CD14-positive monocyte (primary cell): Measurements from ENCODE around the gene LARGE2. TPM values are rescaled to one million over a fixed set of nuclear protein-coding genes. Genes with fewer than 3 reads are reported as not detected.

Source experiments
- DNase-seq, 3 donors: peaks; one replicate each; pipeline ENCODE4 v3.0.0-alpha.2; 2011 to 2022
- H2AFZ ChIP-seq: 2 replicates; pipeline ENCODE4 v1.6.0; 2012; ENCODE audit warnings: mild to moderate bottlenecking, low read depth, low read length, inconsistent platforms; ENCODE audit not compliant: insufficient read depth, poor library complexity, severe bottlenecking
- H3K27ac ChIP-seq, 2 donors: 1 replicate in 1 of 2; 2 replicates in 1 of 2; pipeline ENCODE4 v1.5.1; 2012 to 2013; ENCODE audit warnings: low read length in 2 of 2, control low read depth in 1 of 2, inconsistent platforms in 1 of 2, low read depth in 1 of 2, mild to moderate bottlenecking in 1 of 2
- H3K27me3 ChIP-seq, 2 donors: one replicate each; pipeline versions ENCODE4 v1.6.0 to v1.6.1; 2011 to 2013; ENCODE audit warnings: low read length in 2 of 2; ENCODE audit not compliant: control insufficient read depth in 2 of 2, insufficient read depth in 2 of 2
- H3K36me3 ChIP-seq, 2 donors: replicated peaks in 1 of 2; 1 replicate in 1 of 2; 2 replicates in 1 of 2; pipeline versions ENCODE4 v1.5.1 to v1.6.1; 2012 to 2013; ENCODE audit warnings: low read length in 2 of 2, control low read depth in 1 of 2, inconsistent platforms in 1 of 2, mild to moderate bottlenecking in 1 of 2; ENCODE audit not compliant: insufficient read depth in 2 of 2, control insufficient read depth in 1 of 2
- H3K4me1 ChIP-seq, 2 donors: 1 replicate in 1 of 2; 2 replicates in 1 of 2; pipeline versions ENCODE4 v1.5.1 to v1.6.1; 2012 to 2013; ENCODE audit warnings: low read length in 2 of 2, control low read depth in 1 of 2, inconsistent platforms in 1 of 2, mild to moderate bottlenecking in 1 of 2, moderate library complexity in 1 of 2; ENCODE audit not compliant: insufficient read depth in 2 of 2, control insufficient read depth in 1 of 2
- H3K4me2 ChIP-seq: replicated peaks from 2 replicates; pipeline ENCODE3; 2012; ENCODE audit warnings: low read length, moderate library complexity, mild to moderate bottlenecking; ENCODE audit not compliant: poor library complexity, severe bottlenecking; ENCODE audit errors: extremely low read depth
- H3K4me3 ChIP-seq, 3 experiments: fragments of 200-600 bp in 1 of 3; sonication (generic) in 1 of 3; replicated peaks in 1 of 3; 1 replicate in 2 of 3; 2 replicates in 1 of 3; pipeline ENCODE4 v1.5.1; 2011 to 2013; ENCODE audit warnings: low read length in 3 of 3, mild to moderate bottlenecking in 3 of 3, control low read depth in 2 of 3, low read depth in 2 of 3, inconsistent platforms in 1 of 3, moderate library complexity in 1 of 3
- H3K79me2 ChIP-seq: 2 replicates; pipeline ENCODE4 v1.6.0; 2012; ENCODE audit warnings: mild to moderate bottlenecking, control low read depth, inconsistent platforms, low read length, moderate library complexity; ENCODE audit not compliant: insufficient read depth
- H3K9ac ChIP-seq: 2 replicates; pipeline ENCODE4 v1.6.0; 2017; ENCODE audit warnings: low read length, mild to moderate bottlenecking; ENCODE audit not compliant: insufficient read depth, poor library complexity, severe bottlenecking
- H3K9me3 ChIP-seq, 2 donors: replicated peaks in 1 of 2; 1 replicate in 1 of 2; 2 replicates in 1 of 2; pipeline versions ENCODE4 v1.5.1 to v1.6.1; 2012 to 2013; ENCODE audit warnings: low read length in 2 of 2, control low read depth in 1 of 2; ENCODE audit not compliant: control insufficient read depth in 1 of 2, insufficient read depth in 1 of 2
- H4K20me1 ChIP-seq: 2 replicates; pipeline ENCODE4 v1.6.0; 2012; ENCODE audit warnings: mild to moderate bottlenecking, low read length, control low read depth, moderate library complexity; ENCODE audit not compliant: insufficient read depth
- H3K27ac Mint-ChIP-seq, 7 donors: one replicate each; pipeline ENCODE4 v1.8.0; 2020; ENCODE audit warnings: mild to moderate bottlenecking in 7 of 7, mixed read lengths in 7 of 7, moderate library complexity in 6 of 7, inconsistent platforms in 2 of 7
- H3K27me3 Mint-ChIP-seq, 3 donors: one replicate each; pipeline ENCODE4 v1.8.0; 2021 to 2022; ENCODE audit warnings: low read depth in 3 of 3, mild to moderate bottlenecking in 3 of 3, mixed read lengths in 3 of 3, moderate library complexity in 3 of 3, inconsistent platforms in 1 of 3
- H3K36me3 Mint-ChIP-seq, 2 donors: one replicate each; pipeline ENCODE4 v1.8.0; 2020; ENCODE audit warnings: mixed read lengths in 2 of 2, inconsistent platforms in 1 of 2, mild to moderate bottlenecking in 1 of 2
- H3K4me1 Mint-ChIP-seq: one replicate; pipeline ENCODE4 v1.8.0; 2020; ENCODE audit warnings: mild to moderate bottlenecking, mixed read lengths
- H3K4me3 Mint-ChIP-seq, 2 donors: one replicate each; pipeline ENCODE4 v1.8.0; 2020; ENCODE audit warnings: mild to moderate bottlenecking in 2 of 2, mixed read lengths in 2 of 2, moderate library complexity in 1 of 2
- H3K9me3 Mint-ChIP-seq, 7 donors: one replicate each; pipeline ENCODE4 v1.8.0; 2020 to 2022; ENCODE audit warnings: mixed read lengths in 7 of 7, mild to moderate bottlenecking in 6 of 7, moderate library complexity in 6 of 7, inconsistent platforms in 2 of 7
- WGBS: methylation state at CpG from one replicate; pipeline ENCODE4 v1.1.5; 2013; ENCODE audit warnings: missing lambda C conversion rate; ENCODE audit not compliant: insufficient coverage; 5-methylcytosine and 5-hydroxymethylcytosine counted together
- intact Hi-C, 2 donors: fragments of 100-400 bp; cut with micrococcal nuclease; formaldehyde crosslinking; loops; one replicate each; pipeline versions ENCODE4 v1.15.0 to v1.15.1; 2023
- polyA plus RNA-seq, 3 donors: library from polyadenylated mRNA; depleted of rRNA in 1 of 3; unstranded in 2 of 3; stranded (reverse) in 1 of 3; fragments of 300-500 nt in 2 of 3; fragments of >200 nt in 1 of 3; fragmentation: Illumina TruSeq in 2 of 3; gene quantifications; 1 replicate in 2 of 3; 2 replicates in 1 of 3; pipeline ENCODE4 v1.2.3, GENCODE V29; 2012 to 2021
- TF ChIP-seq, protein P1 (sequence below): fragments of 200-600 bp; IDR thresholded peaks from one replicate; pipeline ENCODE4 v1.8.0; 2022; ENCODE audit warnings: antibody characterized with exemption, mild to moderate bottlenecking

LARGE2 gene
- polyA plus RNA-seq, 3 donors: 0.12 TPM; not detected in 2

DNA sequence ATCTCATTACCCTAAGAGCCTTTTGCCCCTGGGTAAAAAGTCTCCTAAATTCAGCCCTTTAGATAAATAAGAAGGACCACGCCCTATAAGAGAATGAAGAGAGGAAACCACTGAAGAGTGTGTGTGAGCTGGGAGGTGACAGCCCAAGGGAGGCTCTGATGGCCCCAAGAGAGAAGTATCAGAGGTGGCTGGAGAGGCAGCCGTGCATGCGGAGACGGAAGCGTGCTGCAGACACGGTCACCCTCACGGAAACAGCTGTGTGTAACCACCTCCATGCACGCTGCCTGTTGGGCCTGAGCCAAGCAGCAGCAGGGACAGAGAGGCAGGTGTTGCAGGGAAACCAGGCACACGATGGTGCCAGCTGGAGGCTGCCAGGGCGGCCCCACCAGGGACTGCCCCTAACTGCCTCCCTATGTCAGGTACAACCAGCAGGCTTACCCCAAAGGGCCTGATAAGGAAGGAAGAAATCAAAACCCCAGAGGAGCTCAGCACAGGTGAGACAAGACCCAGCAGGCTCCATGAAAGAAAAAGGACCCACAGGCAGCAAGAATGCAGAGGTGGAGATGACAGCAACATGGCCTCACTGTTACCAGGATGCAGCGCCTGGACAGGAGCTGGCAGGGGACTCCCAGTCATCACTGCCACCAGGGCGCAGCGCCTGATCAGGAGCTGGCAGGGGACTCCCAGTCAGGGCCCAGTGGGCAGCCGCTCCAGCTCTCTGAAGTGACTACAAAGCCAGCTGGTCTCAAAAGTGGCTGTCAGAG lies 7.8 kb downstream of the LARGE2 start:
- intact Hi-C loops: no loop called here

DNA sequence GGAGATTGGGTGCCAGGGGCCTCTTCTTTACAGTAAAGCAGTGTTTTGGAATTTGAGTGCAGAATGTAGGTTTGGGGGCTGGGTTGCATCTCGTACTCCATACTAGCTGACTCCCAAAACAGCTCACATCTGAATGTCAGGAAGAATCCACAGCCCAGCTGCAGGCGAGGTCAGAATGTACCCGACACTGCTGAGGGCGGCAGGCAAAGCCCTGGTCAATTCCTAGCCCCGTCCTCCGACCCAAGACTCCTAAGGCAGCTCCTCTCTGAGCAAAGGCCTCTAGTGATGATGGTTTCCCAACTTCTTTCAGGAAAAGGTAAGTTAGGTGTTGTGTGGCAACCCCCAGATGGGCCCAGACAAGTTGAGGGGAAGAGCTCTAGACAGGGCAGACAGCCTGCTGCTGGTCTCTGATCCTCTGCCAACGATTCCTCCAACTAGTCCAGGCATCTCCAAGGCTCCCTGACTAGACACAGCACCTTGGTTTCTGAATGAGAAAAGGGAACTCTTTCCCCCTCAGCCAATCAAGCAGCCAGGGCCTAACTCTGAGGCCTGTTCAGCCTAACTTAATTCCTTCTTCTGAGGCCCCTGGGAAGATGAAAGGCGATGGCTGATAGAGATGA lies 8.6 kb downstream of the LARGE2 start:
- H3K27me3 Mint-ChIP-seq: no peaks in the 10 kb centered on the region
- intact Hi-C loops: no loop called here
- H3K9me3 ChIP-seq: no peaks in the 10 kb centered on the region
- no peaks in the 10 kb centered on the region for H3K27me3 ChIP-seq
- H3K79me2 ChIP-seq: peaks cover 38% of the 10 kb centered on the region
- H4K20me1 ChIP-seq: peaks cover 60% of the 10 kb centered on the region
- H3K9me3 Mint-ChIP-seq: no peaks in the 10 kb centered on the region
- TF ChIP-seq, protein P1, sequence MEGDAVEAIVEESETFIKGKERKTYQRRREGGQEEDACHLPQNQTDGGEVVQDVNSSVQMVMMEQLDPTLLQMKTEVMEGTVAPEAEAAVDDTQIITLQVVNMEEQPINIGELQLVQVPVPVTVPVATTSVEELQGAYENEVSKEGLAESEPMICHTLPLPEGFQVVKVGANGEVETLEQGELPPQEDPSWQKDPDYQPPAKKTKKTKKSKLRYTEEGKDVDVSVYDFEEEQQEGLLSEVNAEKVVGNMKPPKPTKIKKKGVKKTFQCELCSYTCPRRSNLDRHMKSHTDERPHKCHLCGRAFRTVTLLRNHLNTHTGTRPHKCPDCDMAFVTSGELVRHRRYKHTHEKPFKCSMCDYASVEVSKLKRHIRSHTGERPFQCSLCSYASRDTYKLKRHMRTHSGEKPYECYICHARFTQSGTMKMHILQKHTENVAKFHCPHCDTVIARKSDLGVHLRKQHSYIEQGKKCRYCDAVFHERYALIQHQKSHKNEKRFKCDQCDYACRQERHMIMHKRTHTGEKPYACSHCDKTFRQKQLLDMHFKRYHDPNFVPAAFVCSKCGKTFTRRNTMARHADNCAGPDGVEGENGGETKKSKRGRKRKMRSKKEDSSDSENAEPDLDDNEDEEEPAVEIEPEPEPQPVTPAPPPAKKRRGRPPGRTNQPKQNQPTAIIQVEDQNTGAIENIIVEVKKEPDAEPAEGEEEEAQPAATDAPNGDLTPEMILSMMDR: no peak
- H3K4me3 ChIP-seq: no peak overlapping the region
- H3K27ac ChIP-seq: peak overlapping the region; percentile 39 to 50
- WGBS: 83% methylated on average over 6 of the region's 8 CpGs
- H3K9ac ChIP-seq: peak overlapping the region; percentile 42
- peaks cover 75% of the 10 kb centered on the region for H3K4me1 Mint-ChIP-seq
- peak overlapping the region; percentile 48 to 86 (median 78) for H3K27ac Mint-ChIP-seq
- no peak overlapping the region for H3K4me2 ChIP-seq
- DNase-seq: no peak
- peaks cover 68 to 69% of the 10 kb centered on the region in 2 donors for H3K4me1 ChIP-seq
- H2AFZ ChIP-seq: no peak overlapping the region
- peaks cover 35 to 60% of the 10 kb centered on the region in 2 donors for H3K36me3 Mint-ChIP-seq
- H3K4me3 Mint-ChIP-seq: no peak overlapping the region
- H3K36me3 ChIP-seq: peaks cover 30 to 41% of the 10 kb centered on the region in 2 donors

More for the DNA sequence above, 7.8 kb downstream of the LARGE2 start:
- Histone ChIP-seq H3K9ac (no peak overlapping the region), H3K79me2 (peaks cover 38% of the 10 kb centered on the region), H2AFZ (no peak overlapping the region), H3K4me2 (peak overlapping the region; percentile 12), H3K27me3 (no peaks in the 10 kb centered on the region), H3K4me1 (peaks cover 60% of the 10 kb centered on the region in 2 donors), H3K27ac (peak overlapping the region; percentile 38 to 56), H3K4me3 (no peak overlapping the region), H3K36me3 (peaks cover 25 to 33% of the 10 kb centered on the region in 2 donors), H3K9me3 (no peaks in the 10 kb centered on the region), H4K20me1 (peaks cover 55% of the 10 kb centered on the region)
- Mint-ChIP-seq H3K4me3 (peak overlapping the region; percentile 16 to 33), H3K4me1 (peaks cover 67% of the 10 kb centered on the region), H3K9me3 (no peaks in the 10 kb centered on the region), H3K36me3 (peaks cover 30 to 52% of the 10 kb centered on the region in 2 donors), H3K27ac (peak overlapping the region in 6 of 7 donors; percentile 72 to 83 (median 79)), H3K27me3 (peaks cover 0 to 3% (median 0%) of the 10 kb centered on the region in 3 donors)
- TF ChIP-seq, protein P1: no peak
- DNase-seq: peak in 2 of 3 donors; percentile 20 to 37
- 55% methylated on average over 14 of the region's 14 CpGs for WGBS
